ENCODE measurements around the gene CECR2.
A peak's percentile ranks its signal among the peaks of the same experiment; 100 is the strongest.
"Not testable (repeated sequence)": the region's sequence is repeated elsewhere in the genome, so short reads cannot be mapped to it uniquely, and the experiment has no call there.

CECR2 gene

GRCh38 chr22:17548010-17548755 lies 178.9 kb downstream of the CECR2 start:
- peak; percentile 69 for DNase-seq (ENCODE audit: low read depth, low spot score)
- no peak overlapping the region for H3K4me3 ChIP-seq (ENCODE audit: low read length)

- no peak for DNase-seq (ENCODE audit: low read depth, low spot score)
- H3K4me3 ChIP-seq (ENCODE audit: low read length): no peak overlapping the region
These were observed 179.4 kb downstream of the CECR2 start for GRCh38 chr22:17548756-17549035.

GRCh38 chr22:17549183-17549582 lies 179.9 kb downstream of the CECR2 start:
- DNase-seq (ENCODE audit: low read depth, low spot score): no peak
- no peak overlapping the region for H3K4me3 ChIP-seq (ENCODE audit: low read length)

- H3K4me3 ChIP-seq (ENCODE audit: low read length): no peak overlapping the region
- DNase-seq (ENCODE audit: low read depth, low spot score): no peak
These were observed 180.4 kb downstream of the CECR2 start for GRCh38 chr22:17549655-17550054.

GRCh38 chr22:17552737-17553136 lies 183.5 kb downstream of the CECR2 start:
- no peak overlapping the region for H3K4me3 ChIP-seq (ENCODE audit: low read length)
- DNase-seq (ENCODE audit: low read depth, low spot score): no peak

- H3K4me3 ChIP-seq (ENCODE audit: low read length): no peak overlapping the region
- no peak for DNase-seq (ENCODE audit: low read depth, low spot score)
These were observed 185.6 kb downstream of the CECR2 start for GRCh38 chr22:17554814-17555213.

- no peak for DNase-seq (ENCODE audit: low read depth, low spot score)
- H3K4me3 ChIP-seq (ENCODE audit: low read length): no peak overlapping the region
These were observed 189.9 kb downstream of the CECR2 start for GRCh38 chr22:17559188-17559587.

GRCh38 chr22:17562906-17563870 lies 193.9 kb downstream of the CECR2 start, which contains the start of gene SLC25A18:
SLC25A18 (plus strand) TSS chr22:17563498; CDS start chr22:17579945, 16,447 bp downstream.
- no peak for DNase-seq (ENCODE audit: low read depth, low spot score)
- H3K4me3 ChIP-seq (ENCODE audit: low read length): no peak within 1 kb of the TSS

GRCh38 chr22:17563936-17564391 lies 194.7 kb downstream of the CECR2 start:
- no peak overlapping the region for H3K4me3 ChIP-seq (ENCODE audit: low read length)

GRCh38 chr22:17566016-17566687 lies 196.9 kb downstream of the CECR2 start:
- H3K4me3 ChIP-seq (ENCODE audit: low read length); DNase-seq (ENCODE audit: low read depth, low spot score): not testable (repeated sequence)

More at GRCh38 chr22:17563936-17564391, 194.7 kb downstream of the CECR2 start:
- DNase-seq (ENCODE audit: low read depth, low spot score): no peak

- DNase-seq (ENCODE audit: low read depth, low spot score): no peak
- no peak overlapping the region for H3K4me3 ChIP-seq (ENCODE audit: low read length)
These were observed 197.5 kb downstream of the CECR2 start for GRCh38 chr22:17566776-17567175.

GRCh38 chr22:17569971-17570511 lies 200.8 kb downstream of the CECR2 start:
- no peak for DNase-seq (ENCODE audit: low read depth, low spot score)
- H3K4me3 ChIP-seq (ENCODE audit: low read length): no peak overlapping the region

GRCh38 chr22:17570851-17571631 lies 201.8 kb downstream of the CECR2 start:
- no peak overlapping the region for H3K4me3 ChIP-seq (ENCODE audit: low read length)
- DNase-seq (ENCODE audit: low read depth, low spot score): no peak

- no peak for DNase-seq (ENCODE audit: low read depth, low spot score)
- H3K4me3 ChIP-seq (ENCODE audit: low read length): no peak overlapping the region
These were observed 205.9 kb downstream of the CECR2 start for GRCh38 chr22:17575151-17575550.

GRCh38 chr22:17575681-17576080 lies 206.4 kb downstream of the CECR2 start:
- DNase-seq (ENCODE audit: low read depth, low spot score): no peak
- H3K4me3 ChIP-seq (ENCODE audit: low read length): no peak overlapping the region

- DNase-seq (ENCODE audit: low read depth, low spot score): no peak
- no peak overlapping the region for H3K4me3 ChIP-seq (ENCODE audit: low read length)
These were observed 207.2 kb downstream of the CECR2 start for GRCh38 chr22:17576470-17576869.

GRCh38 chr22:17578136-17578754 lies 209.0 kb downstream of the CECR2 start:
- no peak overlapping the region for H3K4me3 ChIP-seq (ENCODE audit: low read length)
- no peak for DNase-seq (ENCODE audit: low read depth, low spot score)

- no peak overlapping the region for H3K4me3 ChIP-seq (ENCODE audit: low read length)
- DNase-seq (ENCODE audit: low read depth, low spot score): no peak
These were observed 210.3 kb downstream of the CECR2 start for GRCh38 chr22:17579535-17579981.

Measured in Jurkat, Clone E6-1 (cell line).